Activated CD4-positive, alpha-beta T cell treated with anti-CD3 and anti-CD28 coated beads for 1 hour (primary cell): ENCODE measurements around the gene PERCC1.
"Not testable (repeated sequence)": the region's sequence is repeated elsewhere in the genome, so short reads cannot be mapped to it uniquely, and the experiment has no call there.

Source experiments
- DNase-seq: peaks from one replicate; pipeline ENCODE4 v3.0.0-alpha.2; 2020

PERCC1 gene

GRCh38 chr16:1451702-1452392 is 21.0 kb downstream of the PERCC1 start:
- DNase-seq = no peak

DNA sequence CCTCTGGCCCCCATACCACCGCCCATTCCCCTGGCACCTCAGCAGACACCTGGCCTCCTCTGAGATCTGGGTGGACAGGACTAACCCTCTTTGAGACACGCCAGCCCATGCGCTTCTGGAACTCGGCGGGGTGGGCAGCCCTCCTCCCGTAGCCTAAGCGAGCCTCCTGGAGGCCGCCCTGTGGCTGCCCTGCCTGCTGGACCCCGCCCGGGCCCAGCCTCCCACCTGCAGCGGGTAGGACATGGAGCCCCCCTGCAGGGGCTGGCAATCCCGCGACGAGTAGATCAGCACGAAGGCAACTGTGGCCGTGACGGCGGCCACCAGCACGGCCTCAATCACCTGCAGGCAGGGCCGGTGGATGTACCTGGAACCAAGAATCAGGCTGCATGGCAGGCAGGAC is 21.7 kb downstream of the PERCC1 start:
- DNase-seq = no peak

DNA sequence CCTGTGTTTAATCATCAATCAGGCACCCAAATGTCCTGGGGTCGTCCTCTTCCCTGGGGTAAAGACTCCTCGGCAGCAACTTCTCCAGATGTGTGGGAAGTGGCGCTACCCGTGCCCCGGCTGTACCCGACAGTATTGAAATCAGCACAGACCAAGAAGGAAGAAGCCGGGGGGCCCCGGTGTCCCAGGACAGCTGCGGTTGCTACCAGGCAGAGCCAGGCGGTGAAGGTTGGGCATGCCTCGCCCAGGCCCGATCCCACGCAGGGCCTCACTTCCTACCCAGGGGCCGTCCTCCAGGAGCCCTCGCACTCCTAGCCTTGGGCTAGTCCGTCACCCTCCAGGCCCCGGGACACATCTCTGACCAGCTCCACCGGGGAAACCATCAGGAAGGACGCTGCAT is 22.4 kb downstream of the PERCC1 start:
- DNase-seq = no peak

- DNase-seq = no peak
These were observed 23.7 kb downstream of the PERCC1 start for GRCh38 chr16:1454561-1454960.

DNA sequence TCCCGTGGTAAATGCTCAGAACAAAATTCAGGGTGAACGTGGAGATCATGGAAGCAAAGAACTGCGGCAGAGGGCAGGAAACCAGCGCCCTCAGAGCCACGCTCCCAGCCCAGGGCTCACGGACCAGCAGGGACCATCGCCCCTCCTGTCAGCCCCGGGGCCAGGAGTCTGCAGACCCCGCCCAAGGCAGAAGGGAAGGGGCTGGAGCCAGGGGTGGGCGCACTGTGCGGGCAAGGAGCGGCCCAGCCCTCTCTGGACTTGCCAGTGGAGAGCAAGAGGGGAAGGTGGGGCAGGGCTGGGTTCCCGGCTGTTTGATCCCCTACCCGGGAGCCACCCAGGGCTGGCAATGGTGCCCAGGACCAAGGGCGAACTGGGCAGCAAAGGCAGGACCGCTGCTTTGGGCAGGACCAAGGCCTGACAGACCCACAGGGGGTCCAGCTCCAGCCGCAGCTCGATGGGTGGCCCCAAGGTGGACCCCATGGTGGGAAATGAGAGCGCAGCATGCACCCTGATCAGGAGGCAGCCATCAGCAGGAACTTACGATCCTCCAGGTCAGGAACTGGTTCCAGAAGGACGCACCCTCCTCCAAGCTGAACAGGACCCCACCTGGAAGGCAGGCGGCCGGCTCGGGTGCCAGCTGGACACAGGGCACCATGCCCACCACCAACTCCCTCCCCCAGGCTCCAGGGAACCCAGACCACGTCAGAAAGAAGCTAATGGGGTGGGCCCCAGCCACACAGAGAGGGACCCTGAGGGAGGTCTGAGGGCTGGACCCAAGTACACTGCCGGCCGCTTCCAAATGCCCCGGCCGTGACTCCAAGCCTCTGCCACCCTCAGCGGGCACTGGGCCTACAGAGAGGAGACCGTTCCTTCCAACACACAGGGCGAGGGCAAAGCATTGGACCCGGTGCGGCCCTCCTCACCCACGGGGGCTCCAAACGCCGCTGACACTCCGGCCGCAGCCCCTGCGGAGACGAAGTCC is 24.6 kb downstream of the PERCC1 start:
- DNase-seq = no peak

DNA sequence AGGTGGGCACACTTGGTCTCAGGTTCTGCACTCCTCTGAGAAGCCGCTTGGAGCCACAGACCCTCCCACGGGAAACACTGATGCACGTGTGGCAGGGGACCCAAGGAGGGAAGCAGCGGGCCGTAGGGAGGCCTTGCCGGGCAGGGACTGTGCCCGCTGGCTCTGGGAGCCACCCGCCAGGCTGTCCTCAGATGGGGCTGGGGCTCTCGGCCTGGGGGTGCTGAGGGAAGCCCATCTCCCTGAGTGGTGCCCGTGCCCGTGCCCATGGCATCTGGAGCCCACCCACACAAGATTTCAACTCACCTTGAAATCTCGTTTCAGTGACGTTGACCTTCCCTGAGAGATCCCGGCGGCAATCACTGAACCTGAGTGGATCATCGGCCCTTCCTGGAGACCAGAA is 26.1 kb downstream of the PERCC1 start:
- DNase-seq = no peak

GRCh38 chr16:1457489-1458245 is 26.8 kb downstream of the PERCC1 start:
- no peak for DNase-seq

GRCh38 chr16:1458336-1458976 is 27.6 kb downstream of the PERCC1 start:
- DNase-seq = no peak

- no peak for DNase-seq
These were observed 28.1 kb downstream of the PERCC1 start for GRCh38 chr16:1458977-1459341.

- DNase-seq = no peak
These were observed 29.1 kb downstream of the PERCC1 start for GRCh38 chr16:1459967-1460366.

DNA sequence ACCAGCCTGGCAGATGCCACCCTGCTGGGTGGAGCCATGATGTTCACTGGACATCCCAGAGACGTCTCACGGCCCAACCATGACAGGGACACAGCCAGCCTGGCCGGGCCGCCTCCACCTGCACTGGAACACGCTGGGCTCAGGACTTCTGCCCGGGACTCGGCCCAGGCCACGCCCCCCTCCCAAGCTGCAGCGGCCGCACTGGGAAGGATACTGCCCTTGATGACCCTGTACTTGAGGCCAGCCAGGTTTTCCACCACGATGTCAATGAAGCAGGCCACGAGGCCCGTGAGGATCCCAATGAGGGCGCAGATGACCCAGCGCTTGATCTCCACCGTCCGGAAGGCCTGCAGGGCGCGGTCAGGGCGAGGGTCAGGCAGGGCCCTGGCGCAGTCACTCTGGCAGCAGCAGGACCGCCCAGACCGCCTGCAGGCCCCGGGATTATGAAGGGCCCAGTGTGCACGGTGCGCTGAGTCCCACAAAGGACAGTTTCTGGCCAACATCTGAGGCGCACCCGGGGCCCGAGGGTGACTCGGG is 29.8 kb downstream of the PERCC1 start:
- DNase-seq = no peak

- DNase-seq = no peak
These were observed 30.3 kb downstream of the PERCC1 start for GRCh38 chr16:1461146-1461545.

DNA sequence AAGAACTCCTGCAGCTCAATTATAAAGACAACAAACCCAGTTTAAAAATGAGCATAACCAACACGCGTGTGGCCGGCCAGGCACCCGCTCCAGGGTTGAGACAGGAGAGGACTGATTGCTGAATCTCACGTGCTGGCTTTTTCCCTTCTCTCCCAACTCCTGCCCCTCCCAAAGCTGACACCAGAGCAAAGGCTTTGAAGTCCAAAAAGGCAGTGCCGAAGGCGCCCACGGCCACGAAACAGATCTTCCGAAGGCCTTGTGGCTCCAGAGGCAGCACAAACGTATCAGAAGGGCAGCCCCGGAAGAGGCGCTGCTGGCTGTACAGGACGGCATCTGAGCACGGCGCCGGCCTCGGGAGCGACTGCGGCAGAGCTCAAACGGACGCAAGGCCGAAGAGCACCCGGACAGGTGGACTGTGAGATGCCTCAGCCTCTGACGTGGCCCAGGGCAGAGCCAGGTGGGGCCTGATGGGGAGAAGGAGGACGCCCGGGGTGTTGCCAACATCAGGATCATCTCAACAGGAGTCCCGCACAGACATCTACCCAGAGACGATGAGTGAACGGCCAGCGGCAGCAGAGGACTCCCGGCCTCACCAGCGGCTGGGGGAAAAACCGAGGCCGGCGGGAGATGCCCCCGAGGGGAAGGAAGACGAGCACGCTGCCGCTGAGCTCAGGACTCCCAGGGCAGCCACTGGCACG is 33.5 kb downstream of the PERCC1 start:
- no peak for DNase-seq

GRCh38 chr16:1464894-1465566 is 34.2 kb downstream of the PERCC1 start:
- no peak for DNase-seq

DNA sequence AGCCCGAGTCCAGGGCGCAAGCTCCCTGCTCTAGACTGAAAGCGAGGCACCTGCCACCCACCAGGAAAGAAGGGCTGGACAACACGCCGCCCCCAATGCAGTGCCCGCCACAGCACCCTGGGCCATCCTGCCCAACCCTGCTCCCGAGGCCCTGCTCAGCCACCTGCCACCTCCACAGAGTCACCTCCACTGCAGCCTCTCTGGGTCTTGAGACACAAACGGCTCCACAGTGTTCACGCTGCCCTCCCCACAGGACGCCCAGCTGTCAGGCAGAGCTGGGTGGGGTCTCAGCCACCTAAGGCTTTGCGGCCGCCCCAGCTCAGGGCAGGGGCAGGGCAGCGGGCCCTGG is 34.7 kb downstream of the PERCC1 start:
- DNase-seq = no peak

DNA sequence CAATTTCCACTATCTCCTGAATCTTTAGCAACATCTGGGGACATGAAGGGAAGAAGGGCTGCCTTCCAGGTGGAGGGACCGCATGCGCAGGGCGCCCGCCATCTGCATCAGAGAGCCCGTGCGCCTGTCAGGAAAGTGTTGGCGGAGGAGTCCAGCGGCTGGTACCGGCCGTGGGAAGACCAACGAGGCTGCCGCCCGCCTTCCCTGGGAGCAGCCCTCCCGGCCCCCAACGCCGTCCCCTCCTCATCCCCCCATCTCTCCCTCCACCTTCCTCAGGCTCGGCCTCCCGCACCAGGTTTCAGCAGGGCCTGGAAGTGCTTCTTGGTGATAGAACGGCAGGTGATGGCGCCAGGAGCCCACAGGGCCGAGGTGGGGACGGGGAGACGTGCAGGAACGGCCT is 35.2 kb downstream of the PERCC1 start:
- DNase-seq = no peak

DNA sequence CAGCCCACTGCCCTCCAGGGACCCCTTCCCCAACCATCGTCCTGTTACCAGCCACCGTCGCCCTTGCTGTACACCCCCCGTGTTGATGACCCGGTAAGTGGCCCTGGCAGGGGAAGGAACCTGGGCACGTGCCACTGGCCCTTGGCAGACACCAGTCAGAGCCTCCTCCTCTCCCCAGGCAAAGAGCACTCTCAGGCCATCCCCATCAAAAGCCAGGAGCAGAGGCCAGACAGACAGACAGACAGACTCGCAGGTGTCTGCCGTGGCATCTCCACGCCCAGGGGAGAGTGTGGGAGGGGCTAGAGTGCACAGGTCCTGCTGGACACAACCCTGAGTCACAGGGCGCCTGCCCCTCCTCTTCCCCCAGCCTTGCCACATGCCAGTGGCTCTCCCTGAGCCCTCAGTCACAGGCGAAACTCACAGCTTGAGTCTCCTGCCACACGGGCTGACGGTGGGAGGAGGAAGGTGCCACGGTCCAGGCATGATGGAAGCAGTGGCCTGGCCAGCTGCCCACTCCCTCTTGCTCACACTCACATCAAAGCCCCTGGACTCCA is 36.2 kb downstream of the PERCC1 start:
- no peak for DNase-seq

- DNase-seq = no peak
These were observed 37.5 kb downstream of the PERCC1 start for GRCh38 chr16:1468426-1468810.

GRCh38 chr16:1469141-1469540 is 38.3 kb downstream of the PERCC1 start:
- not testable (repeated sequence) for DNase-seq

DNA sequence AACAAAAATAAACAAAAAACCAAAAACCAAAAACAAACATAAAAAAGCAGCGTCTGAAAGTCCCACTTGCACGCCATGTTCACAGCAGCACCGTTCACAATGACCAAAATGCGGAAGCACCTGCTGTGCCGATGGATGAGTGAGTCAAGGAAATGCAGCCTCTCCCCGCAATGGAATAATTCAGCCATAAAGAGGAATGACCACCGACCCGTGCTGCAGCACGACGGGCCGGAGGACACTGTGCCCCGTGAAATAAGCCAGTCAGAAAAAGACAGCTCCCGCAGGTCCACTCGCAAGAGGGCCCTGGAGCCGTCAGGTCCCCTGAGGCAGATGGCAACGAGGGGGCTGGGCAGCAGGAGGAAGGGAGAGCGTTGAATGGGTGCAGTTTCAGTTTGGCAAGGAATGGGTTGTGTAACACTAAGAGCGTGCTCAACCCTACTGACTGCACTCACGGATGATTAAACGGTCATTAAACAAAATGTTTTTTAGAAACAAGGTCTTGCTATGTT is 38.9 kb downstream of the PERCC1 start:
- DNase-seq = no peak
